Immature natural killer cell (primary cell): ENCODE results near the gene PCDHB13. TPM values are rescaled to one million over a fixed set of nuclear protein-coding genes. Genes with fewer than 3 reads are reported as not detected.
A peak's percentile ranks its signal among the peaks of the same experiment; 100 is the strongest.
"Not testable (repeated sequence)": the region's sequence is repeated elsewhere in the genome, so short reads cannot be mapped to it uniquely, and the experiment has no call there.

Experiments
- DNase-seq, 3 donors: peaks; one replicate each; pipeline ENCODE4 v3.0.0; 2022; ENCODE audit warnings: mixed read lengths in 1 of 3
- H3K27ac Mint-ChIP-seq, 6 donors: one replicate each; pipeline ENCODE4 v1.8.0; 2020; ENCODE audit warnings: mixed read lengths in 6 of 6, mild to moderate bottlenecking in 5 of 6, inconsistent platforms in 4 of 6, moderate library complexity in 3 of 6
- H3K27me3 Mint-ChIP-seq, 3 donors: one replicate each; pipeline ENCODE4 v1.8.0; 2020 to 2021; ENCODE audit warnings: low read depth in 3 of 3, mild to moderate bottlenecking in 3 of 3, mixed read lengths in 3 of 3, moderate library complexity in 3 of 3, inconsistent platforms in 1 of 3
- H3K36me3 Mint-ChIP-seq, 3 donors: one replicate each; pipeline ENCODE4 v1.8.0; 2020; ENCODE audit warnings: mixed read lengths in 3 of 3, inconsistent platforms in 2 of 3, mild to moderate bottlenecking in 2 of 3
- H3K4me1 Mint-ChIP-seq, 2 donors: one replicate each; pipeline ENCODE4 v1.8.0; 2020; ENCODE audit warnings: inconsistent platforms in 2 of 2, mild to moderate bottlenecking in 2 of 2, mixed read lengths in 2 of 2, moderate library complexity in 1 of 2
- H3K4me3 Mint-ChIP-seq, 5 donors: one replicate each; pipeline ENCODE4 v1.8.0; 2020; ENCODE audit warnings: mild to moderate bottlenecking in 5 of 5, mixed read lengths in 5 of 5, inconsistent platforms in 3 of 5, moderate library complexity in 3 of 5
- H3K9me3 Mint-ChIP-seq, 6 donors: one replicate each; pipeline ENCODE4 v1.8.0; 2020; ENCODE audit warnings: mild to moderate bottlenecking in 6 of 6, mixed read lengths in 6 of 6, inconsistent platforms in 4 of 6, moderate library complexity in 3 of 6
- polyA plus RNA-seq, 3 donors: library from polyadenylated mRNA; unstranded; fragments of 300-500 nt; fragmentation: Illumina TruSeq; gene quantifications; one replicate each; pipeline ENCODE4 v1.2.3, GENCODE V29; 2021

PCDHB13 gene
- polyA plus RNA-seq, 3 donors from 2014 or later, result not detected

DNA sequence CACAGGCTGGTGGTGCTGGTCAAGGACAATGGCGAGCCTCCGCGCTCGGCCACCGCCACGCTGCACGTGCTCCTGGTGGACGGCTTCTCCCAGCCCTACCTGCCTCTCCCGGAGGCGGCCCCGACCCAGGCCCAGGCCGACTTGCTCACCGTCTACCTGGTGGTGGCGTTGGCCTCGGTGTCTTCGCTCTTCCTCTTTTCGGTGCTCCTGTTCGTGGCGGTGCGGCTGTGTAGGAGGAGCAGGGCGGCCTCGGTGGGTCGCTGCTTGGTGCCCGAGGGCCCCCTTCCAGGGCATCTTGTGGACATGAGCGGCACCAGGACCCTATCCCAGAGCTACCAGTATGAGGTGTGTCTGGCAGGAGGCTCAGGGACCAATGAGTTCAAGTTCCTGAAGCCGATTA, 2.3 kb downstream of the PCDHB13 start:
- H3K4me1 Mint-ChIP-seq, H3K27ac Mint-ChIP-seq, DNase-seq, H3K36me3 Mint-ChIP-seq, H3K4me3 Mint-ChIP-seq: not testable (repeated sequence)
- Mint-ChIP-seq H3K27me3 (peaks cover 5 to 15% (median 8%) of the 10 kb centered on the region in 3 donors), H3K9me3 (peaks cover 4 to 50% (median 15%) of the 10 kb centered on the region in 6 donors)

GRCh38 chr5:141223112-141223783, 9.5 kb downstream of the PCDHB13 start, which contains the start of gene PCDHB14:
Gene PCDHB14 (plus strand): TSS chr5:141223343. CDS start chr5:141223506, 163 bp downstream.
- H3K36me3 Mint-ChIP-seq, result peaks cover 0 to under 1% (median 0%) of the 10 kb centered on the region in 3 donors
- DNase-seq, result peak in 1 of 3 donors; percentile 3
- H3K4me1 Mint-ChIP-seq, result no peaks in the 10 kb centered on the region
- H3K4me3 Mint-ChIP-seq, result peak within 1 kb of the TSS in 1 of 5 donors; percentile 21
- H3K27me3 Mint-ChIP-seq, result peaks cover 0 to 23% (median 11%) of the 10 kb centered on the region in 3 donors
- H3K9me3 Mint-ChIP-seq, result peaks cover 4 to 31% (median 18%) of the 10 kb centered on the region in 6 donors
- H3K27ac Mint-ChIP-seq, result no peak within 1 kb of the TSS

GRCh38 chr5:141224844-141225243, 11.1 kb downstream of the PCDHB13 start:
- H3K36me3 Mint-ChIP-seq, H3K4me1 Mint-ChIP-seq, DNase-seq, H3K27ac Mint-ChIP-seq, H3K4me3 Mint-ChIP-seq: not testable (repeated sequence)
- Mint-ChIP-seq H3K27me3 (peaks cover 0 to 17% (median 9%) of the 10 kb centered on the region in 3 donors), H3K9me3 (peaks cover 4 to 29% (median 14%) of the 10 kb centered on the region in 6 donors)

DNA sequence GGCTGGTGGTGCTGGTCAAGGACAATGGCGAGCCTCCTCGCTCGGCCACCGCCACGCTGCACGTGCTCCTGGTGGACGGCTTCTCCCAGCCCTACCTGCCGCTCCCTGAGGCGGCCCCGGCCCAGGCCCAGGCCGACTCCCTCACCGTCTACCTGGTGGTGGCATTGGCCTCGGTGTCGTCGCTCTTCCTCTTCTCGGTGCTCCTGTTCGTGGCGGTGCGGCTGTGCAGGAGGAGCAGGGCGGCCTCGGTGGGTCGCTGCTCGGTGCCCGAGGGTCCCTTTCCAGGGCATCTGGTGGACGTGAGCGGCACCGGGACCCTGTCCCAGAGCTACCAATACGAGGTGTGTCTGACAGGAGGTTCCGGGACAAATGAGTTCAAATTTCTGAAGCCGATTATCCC, 11.7 kb downstream of the PCDHB13 start:
- not testable (repeated sequence) for H3K4me3 Mint-ChIP-seq, H3K4me1 Mint-ChIP-seq, H3K27ac Mint-ChIP-seq, DNase-seq, H3K36me3 Mint-ChIP-seq
- peaks cover 4 to 29% (median 13%) of the 10 kb centered on the region in 6 donors for H3K9me3 Mint-ChIP-seq
- H3K27me3 Mint-ChIP-seq, result peaks cover 0 to 17% (median 9%) of the 10 kb centered on the region in 3 donors

GRCh38 chr5:141234109-141234667, 20.5 kb downstream of the PCDHB13 start:
- Mint-ChIP-seq H3K4me1 (no peaks in the 10 kb centered on the region), H3K27ac (no peak overlapping the region), H3K9me3 (peaks cover 15 to 62% (median 44%) of the 10 kb centered on the region in 6 donors), H3K36me3 (peaks cover 0 to 8% (median 0%) of the 10 kb centered on the region in 3 donors), H3K27me3 (peaks cover 1 to 30% (median 10%) of the 10 kb centered on the region in 3 donors), H3K4me3 (no peak overlapping the region)
- DNase-seq, result no peak

DNA sequence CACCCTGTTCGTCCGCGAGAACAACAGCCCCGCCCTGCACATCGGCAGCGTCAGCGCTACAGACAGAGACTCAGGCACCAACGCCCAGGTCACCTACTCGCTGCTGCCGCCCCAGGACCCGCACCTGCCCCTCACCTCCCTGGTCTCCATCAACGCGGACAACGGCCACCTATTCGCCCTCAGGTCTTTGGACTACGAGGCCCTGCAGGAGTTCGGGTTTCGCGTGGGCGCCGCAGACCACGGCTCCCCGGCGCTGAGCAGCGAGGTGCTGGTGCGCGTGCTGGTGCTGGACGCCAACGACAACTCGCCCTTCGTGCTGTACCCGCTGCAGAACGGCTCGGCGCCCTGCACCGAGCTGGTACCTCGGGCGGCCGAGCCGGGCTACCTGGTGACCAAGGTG, 22.2 kb downstream of the PCDHB13 start:
- Mint-ChIP-seq H3K9me3 (peaks cover 29 to 79% (median 61%) of the 10 kb centered on the region in 6 donors), H3K27me3 (peaks cover 4 to 39% (median 10%) of the 10 kb centered on the region in 3 donors), H3K36me3 (peaks cover 2 to 20% (median 5%) of the 10 kb centered on the region in 3 donors)
- DNase-seq, H3K27ac Mint-ChIP-seq, H3K4me3 Mint-ChIP-seq, H3K4me1 Mint-ChIP-seq: not testable (repeated sequence)

- no peak overlapping the region for H3K4me3 Mint-ChIP-seq
- no peaks in the 10 kb centered on the region for H3K4me1 Mint-ChIP-seq
These were observed 23.0 kb downstream of the PCDHB13 start for GRCh38 chr5:141236516-141237313.

GRCh38 chr5:141241496-141241895, 27.8 kb downstream of the PCDHB13 start:
- no peaks in the 10 kb centered on the region for H3K4me1 Mint-ChIP-seq
- no peak overlapping the region for H3K27ac Mint-ChIP-seq
- peaks cover 9 to 25% (median 13%) of the 10 kb centered on the region in 3 donors for H3K36me3 Mint-ChIP-seq
- H3K9me3 Mint-ChIP-seq, result peaks cover 31 to 88% (median 79%) of the 10 kb centered on the region in 6 donors
- peaks cover 3 to 28% (median 14%) of the 10 kb centered on the region in 3 donors for H3K27me3 Mint-ChIP-seq
- no peak overlapping the region for H3K4me3 Mint-ChIP-seq
- DNase-seq, result no peak

More at GRCh38 chr5:141236516-141237313, 23.0 kb downstream of the PCDHB13 start:
- Mint-ChIP-seq H3K36me3 (peaks cover 2 to 20% (median 6%) of the 10 kb centered on the region in 3 donors), H3K27me3 (peaks cover 7 to 38% (median 10%) of the 10 kb centered on the region in 3 donors), H3K9me3 (peaks cover 28 to 76% (median 60%) of the 10 kb centered on the region in 6 donors), H3K27ac (no peak overlapping the region)
- DNase-seq, result no peak

GRCh38 chr5:141245250-141245717, 31.6 kb downstream of the PCDHB13 start, which contains the start of gene PCDHB15:
Gene PCDHB15 (plus strand): TSS chr5:141245395. CDS start chr5:141245579, 184 bp downstream.
- DNase-seq, result no peak
- Mint-ChIP-seq H3K27ac (no peak within 1 kb of the TSS), H3K4me3 (no peak within 1 kb of the TSS), H3K9me3 (peaks cover 33 to 90% (median 84%) of the 10 kb centered on the region in 6 donors), H3K36me3 (peaks cover 11 to 26% (median 18%) of the 10 kb centered on the region in 3 donors), H3K4me1 (no peaks in the 10 kb centered on the region), H3K27me3 (peaks cover 0 to 15% (median 15%) of the 10 kb centered on the region in 3 donors)

GRCh38 chr5:141246971-141247370, 33.3 kb downstream of the PCDHB13 start:
- H3K4me1 Mint-ChIP-seq, DNase-seq, H3K27me3 Mint-ChIP-seq, H3K27ac Mint-ChIP-seq, H3K4me3 Mint-ChIP-seq: not testable (repeated sequence)
- Mint-ChIP-seq H3K9me3 (peaks cover 24 to 94% (median 87%) of the 10 kb centered on the region in 6 donors), H3K36me3 (peaks cover 11 to 21% (median 13%) of the 10 kb centered on the region in 3 donors)

- DNase-seq, H3K27ac Mint-ChIP-seq, H3K4me3 Mint-ChIP-seq, H3K4me1 Mint-ChIP-seq, H3K27me3 Mint-ChIP-seq: not testable (repeated sequence)
- Mint-ChIP-seq H3K9me3 (peaks cover 26 to 93% (median 86%) of the 10 kb centered on the region in 6 donors), H3K36me3 (peaks cover 11 to 21% (median 13%) of the 10 kb centered on the region in 3 donors)
These were observed 33.7 kb downstream of the PCDHB13 start for GRCh38 chr5:141247434-141247833.

DNA sequence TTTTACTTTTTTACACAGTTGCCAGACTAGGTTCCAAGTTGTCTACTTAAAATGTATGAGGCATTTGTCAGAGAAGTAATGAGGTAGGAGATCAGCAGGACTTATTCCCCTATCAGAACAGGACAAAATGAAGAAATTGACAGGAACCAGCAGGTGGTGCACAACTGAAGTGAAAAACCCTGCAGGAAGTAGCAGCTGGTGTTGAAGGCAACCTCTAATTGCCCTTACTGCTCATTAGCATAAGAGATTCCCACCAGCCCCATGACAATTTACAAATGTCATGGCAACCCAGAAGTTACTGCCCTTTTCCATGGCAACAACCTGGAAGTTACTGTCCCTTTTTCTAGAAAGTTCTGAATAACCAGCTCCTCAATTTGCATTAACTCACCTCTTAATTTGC, 36.9 kb downstream of the PCDHB13 start:
- Mint-ChIP-seq H3K27ac (no peak overlapping the region), H3K27me3 (peaks cover 0 to 10% (median 0%) of the 10 kb centered on the region in 3 donors), H3K9me3 (peaks cover 31 to 92% (median 88%) of the 10 kb centered on the region in 6 donors), H3K4me1 (no peaks in the 10 kb centered on the region), H3K36me3 (peaks cover 5 to 21% (median 9%) of the 10 kb centered on the region in 3 donors), H3K4me3 (no peak overlapping the region)
- no peak for DNase-seq

DNA sequence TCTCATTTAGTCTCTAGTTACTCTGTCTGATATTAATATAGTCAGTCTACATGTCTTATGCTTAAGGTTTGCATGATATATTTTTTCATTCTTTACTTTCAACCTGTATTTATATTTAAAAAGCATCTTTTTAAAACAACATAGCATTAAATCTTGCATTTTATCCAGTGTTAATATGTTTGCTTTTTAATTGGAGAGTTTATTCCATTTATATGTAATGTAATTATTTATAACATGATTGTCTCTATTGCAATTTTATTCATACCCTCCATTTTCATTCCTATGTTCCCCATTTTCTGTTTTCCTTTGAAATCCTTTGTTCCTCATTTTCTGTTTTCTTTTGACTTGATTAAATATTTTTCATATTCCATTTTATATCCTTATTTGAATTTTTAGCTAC, 44.7 kb downstream of the PCDHB13 start:
- H3K27ac Mint-ChIP-seq, result no peak overlapping the region
- H3K9me3 Mint-ChIP-seq, result peaks cover 74 to 99% (median 92%) of the 10 kb centered on the region in 6 donors
- peaks cover 13 to 35% (median 18%) of the 10 kb centered on the region in 3 donors for H3K36me3 Mint-ChIP-seq
- no peak overlapping the region for H3K4me3 Mint-ChIP-seq
- H3K27me3 Mint-ChIP-seq, result peaks cover 0 to 7% (median 2%) of the 10 kb centered on the region in 3 donors
- H3K4me1 Mint-ChIP-seq, result no peaks in the 10 kb centered on the region
- DNase-seq, result no peak
